ENCODE data around the gene PARD3B.

DNA sequence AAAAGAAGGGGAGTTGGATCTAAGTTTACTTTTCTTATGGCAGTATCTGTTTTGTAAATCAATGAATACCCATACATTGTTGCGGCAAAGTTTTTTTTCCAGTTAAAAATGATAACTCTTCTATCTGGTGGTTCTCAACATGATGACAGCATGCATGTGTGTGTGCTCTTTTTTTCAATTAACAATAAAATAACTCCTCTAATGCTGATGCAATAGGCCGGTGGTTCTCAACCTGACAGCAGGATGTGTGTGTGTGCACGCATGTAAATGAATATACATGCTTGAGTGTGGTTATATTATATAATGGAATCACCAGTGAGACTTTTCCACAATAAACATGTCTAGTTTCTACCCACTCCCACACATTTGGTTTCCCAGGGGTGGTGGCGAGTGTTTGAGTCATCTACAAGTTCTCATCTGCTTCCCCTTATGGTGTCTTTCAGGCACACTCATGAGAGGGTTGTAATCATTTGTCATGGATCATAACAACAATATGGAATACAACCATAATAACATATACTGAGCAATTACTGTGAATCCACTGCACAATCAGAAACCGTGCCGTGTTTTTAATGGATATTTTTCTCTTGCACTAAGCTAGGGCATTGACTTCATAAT, 31.2 kb downstream of the PARD3B start:
- TF ChIP-seq CTCF (conservative IDR thresholded peaks at IDR 0.05; ENCODE audit: low read depth in 2 of 2) (no peak), CREB1 (CRISPR knock-in tag; IDR thresholded peaks at IDR 0.05; ENCODE audit: low read depth) (no peak), EZH2 (IDR thresholded peaks at IDR 0.05; ENCODE audit: low read depth, unreplicated experiment) (no peak), POLR2AphosphoS5 (IDR thresholded peaks at IDR 0.05; ENCODE audit: low read depth) (no peak), EZH2phosphoT487 (IDR thresholded peaks at IDR 0.05; ENCODE audit: unreplicated experiment) (no peak), STAT1 (IDR thresholded peaks at IDR 0.05; ENCODE audit: unreplicated experiment) (no peak), JUNB (IDR thresholded peaks at IDR 0.05; ENCODE audit: unreplicated experiment) (no peak), ZNF114 (CRISPR knock-in tag; IDR thresholded peaks at IDR 0.05) (no peak), ETS1 (IDR thresholded peaks at IDR 0.05) (no peak)
- TF ChIP-seq, protein P1, sequence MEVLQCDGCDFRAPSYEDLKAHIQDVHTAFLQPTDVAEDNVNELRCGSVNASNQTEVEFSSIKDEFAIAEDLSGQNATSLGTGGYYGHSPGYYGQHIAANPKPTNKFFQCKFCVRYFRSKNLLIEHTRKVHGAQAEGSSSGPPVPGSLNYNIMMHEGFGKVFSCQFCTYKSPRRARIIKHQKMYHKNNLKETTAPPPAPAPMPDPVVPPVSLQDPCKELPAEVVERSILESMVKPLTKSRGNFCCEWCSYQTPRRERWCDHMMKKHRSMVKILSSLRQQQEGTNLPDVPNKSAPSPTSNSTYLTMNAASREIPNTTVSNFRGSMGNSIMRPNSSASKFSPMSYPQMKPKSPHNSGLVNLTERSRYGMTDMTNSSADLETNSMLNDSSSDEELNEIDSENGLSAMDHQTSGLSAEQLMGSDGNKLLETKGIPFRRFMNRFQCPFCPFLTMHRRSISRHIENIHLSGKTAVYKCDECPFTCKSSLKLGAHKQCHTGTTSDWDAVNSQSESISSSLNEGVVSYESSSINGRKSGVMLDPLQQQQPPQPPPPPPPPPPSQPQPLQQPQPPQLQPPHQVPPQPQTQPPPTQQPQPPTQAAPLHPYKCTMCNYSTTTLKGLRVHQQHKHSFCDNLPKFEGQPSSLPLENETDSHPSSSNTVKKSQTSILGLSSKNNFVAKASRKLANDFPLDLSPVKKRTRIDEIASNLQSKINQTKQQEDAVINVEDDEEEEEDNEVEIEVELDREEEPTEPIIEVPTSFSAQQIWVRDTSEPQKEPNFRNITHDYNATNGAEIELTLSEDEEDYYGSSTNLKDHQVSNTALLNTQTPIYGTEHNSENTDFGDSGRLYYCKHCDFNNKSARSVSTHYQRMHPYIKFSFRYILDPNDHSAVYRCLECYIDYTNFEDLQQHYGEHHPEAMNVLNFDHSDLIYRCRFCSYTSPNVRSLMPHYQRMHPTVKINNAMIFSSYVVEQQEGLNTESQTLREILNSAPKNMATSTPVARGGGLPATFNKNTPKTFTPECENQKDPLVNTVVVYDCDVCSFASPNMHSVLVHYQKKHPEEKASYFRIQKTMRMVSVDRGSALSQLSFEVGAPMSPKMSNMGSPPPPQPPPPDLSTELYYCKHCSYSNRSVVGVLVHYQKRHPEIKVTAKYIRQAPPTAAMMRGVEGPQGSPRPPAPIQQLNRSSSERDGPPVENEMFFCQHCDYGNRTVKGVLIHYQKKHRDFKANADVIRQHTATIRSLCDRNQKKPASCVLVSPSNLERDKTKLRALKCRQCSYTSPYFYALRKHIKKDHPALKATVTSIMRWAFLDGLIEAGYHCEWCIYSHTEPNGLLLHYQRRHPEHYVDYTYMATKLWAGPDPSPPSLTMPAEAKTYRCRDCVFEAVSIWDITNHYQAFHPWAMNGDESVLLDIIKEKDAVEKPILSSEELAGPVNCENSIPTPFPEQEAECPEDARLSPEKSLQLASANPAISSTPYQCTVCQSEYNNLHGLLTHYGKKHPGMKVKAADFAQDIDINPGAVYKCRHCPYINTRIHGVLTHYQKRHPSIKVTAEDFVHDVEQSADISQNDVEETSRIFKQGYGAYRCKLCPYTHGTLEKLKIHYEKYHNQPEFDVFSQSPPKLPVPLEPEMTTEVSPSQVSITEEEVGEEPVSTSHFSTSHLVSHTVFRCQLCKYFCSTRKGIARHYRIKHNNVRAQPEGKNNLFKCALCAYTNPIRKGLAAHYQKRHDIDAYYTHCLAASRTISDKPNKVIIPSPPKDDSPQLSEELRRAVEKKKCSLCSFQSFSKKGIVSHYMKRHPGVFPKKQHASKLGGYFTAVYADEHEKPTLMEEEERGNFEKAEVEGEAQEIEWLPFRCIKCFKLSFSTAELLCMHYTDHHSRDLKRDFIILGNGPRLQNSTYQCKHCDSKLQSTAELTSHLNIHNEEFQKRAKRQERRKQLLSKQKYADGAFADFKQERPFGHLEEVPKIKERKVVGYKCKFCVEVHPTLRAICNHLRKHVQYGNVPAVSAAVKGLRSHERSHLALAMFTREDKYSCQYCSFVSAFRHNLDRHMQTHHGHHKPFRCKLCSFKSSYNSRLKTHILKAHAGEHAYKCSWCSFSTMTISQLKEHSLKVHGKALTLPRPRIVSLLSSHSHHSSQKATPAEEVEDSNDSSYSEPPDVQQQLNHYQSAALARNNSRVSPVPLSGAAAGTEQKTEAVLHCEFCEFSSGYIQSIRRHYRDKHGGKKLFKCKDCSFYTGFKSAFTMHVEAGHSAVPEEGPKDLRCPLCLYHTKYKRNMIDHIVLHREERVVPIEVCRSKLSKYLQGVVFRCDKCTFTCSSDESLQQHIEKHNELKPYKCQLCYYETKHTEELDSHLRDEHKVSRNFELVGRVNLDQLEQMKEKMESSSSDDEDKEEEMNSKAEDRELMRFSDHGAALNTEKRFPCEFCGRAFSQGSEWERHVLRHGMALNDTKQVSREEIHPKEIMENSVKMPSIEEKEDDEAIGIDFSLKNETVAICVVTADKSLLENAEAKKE (CRISPR knock-in tag; IDR thresholded peaks at IDR 0.05): no peak
